Measurements from ENCODE around the gene WIF1. TPM values are rescaled to one million over a fixed set of nuclear protein-coding genes. Genes with fewer than 3 reads are reported as not detected.

The WIF1 gene
- total and polyA plus RNA-seq, 10 of the 15 experiments (the other 5 are each of a cell fraction or from before 2014, with no cell fraction given) = 0.04 to 0.05 (median 0.05) TPM; not detected in 7

- POLR2A ChIA-PET = no interaction called here
- SMC1A ChIA-PET (ENCODE audit: uncharacterized antibody, unreplicated experiment) = no interaction called here
- H3K27me3 ChIP-seq (replicated peaks in 1 of 2; ENCODE audit: control insufficient read depth in 2 of 2, insufficient read depth in 2 of 2, low read length in 1 of 2) = no peaks in the 10 kb centered on the region
- in situ Hi-C loops (cut with MboI) = no loop called here
- no peak overlapping the region for H3K4me2 ChIP-seq (ENCODE audit: control insufficient read depth, insufficient read depth)
- no TSS peak for BruUV-seq (replicated peaks)
- no peak overlapping the region for H2AFZ ChIP-seq (ENCODE audit: control insufficient read depth, low read depth, low read length)
- no peaks in the 10 kb centered on the region for H3K79me2 ChIP-seq (ENCODE audit: control insufficient read depth, insufficient read depth, low read length)
- intact Hi-C loops (cut with micrococcal nuclease; ENCODE audit: unreplicated experiment) = no loop called here
- no peaks in the 10 kb centered on the region for H3K4me1 ChIP-seq (ENCODE audit: control insufficient read depth, insufficient read depth, low read length)
- H3K9ac ChIP-seq (ENCODE audit: control insufficient read depth, insufficient read depth, low read length) = no peak overlapping the region
- RAD21 ChIA-PET (ENCODE audit: unreplicated experiment) = no interaction called here
- H3K9me3 ChIP-seq (replicated peaks; ENCODE audit: control insufficient read depth, insufficient read depth, low read length) = no peaks in the 10 kb centered on the region
- FAIRE-seq = no peak
- CTCF ChIA-PET = interaction anchor here (1.4 kb wide), 1 partner anchor 192 kb away, joined by 4 read pairs; no protein-coding TSS in a partner anchor
- no peaks in the 10 kb centered on the region for H3K36me3 ChIP-seq (ENCODE audit: control insufficient read depth in 2 of 2, insufficient read depth in 2 of 2, low read length in 1 of 2)
- no peak overlapping the region for H3K4me3 ChIP-seq
- ATAC-seq = no peak
- no peak for TF ChIP-seq EP300 (IDR thresholded peaks at IDR 0.05; ENCODE audit: borderline replicate concordance in 1 of 2, control insufficient read depth in 1 of 2, low read depth in 2 of 2, low read length in 2 of 2)
- no peak for TF ChIP-seq CBX3 (IDR thresholded peaks at IDR 0.05; ENCODE audit: borderline replicate concordance, low read depth)
- no peak for TF ChIP-seq BMI1 (IDR thresholded peaks at IDR 0.05; ENCODE audit: borderline replicate concordance)
- no peak for TF ChIP-seq PAX8 (IDR thresholded peaks at IDR 0.05)
- no peak for TF ChIP-seq CHD2 (IDR thresholded peaks at IDR 0.05; ENCODE audit: borderline replicate concordance, low read depth, low read length)
- no peak for TF ChIP-seq RCOR1 (conservative IDR thresholded peaks at IDR 0.05; ENCODE audit: low read depth, low read length)
- no peak for DNase-seq (ENCODE audit: low read depth, low spot score)
- H3K27ac ChIP-seq (ENCODE audit: control insufficient read depth, insufficient read depth) = no peak overlapping the region
- no peaks in the 10 kb centered on the region for H4K20me1 ChIP-seq (ENCODE audit: control insufficient read depth, insufficient read depth)
Observed at GRCh38 chr12:65082406-65082805, 38.7 kb downstream of the WIF1 start.

GRCh38 chr12:65081496-65081895, 39.6 kb downstream of the WIF1 start:
- no peaks in the 10 kb centered on the region for H3K79me2 ChIP-seq (ENCODE audit: control insufficient read depth, insufficient read depth, low read length)
- no peak for ATAC-seq
- intact Hi-C loops (cut with micrococcal nuclease; ENCODE audit: unreplicated experiment) (no loop called here), in situ Hi-C loops (cut with MboI) (no loop called here)
- H2AFZ ChIP-seq (ENCODE audit: control insufficient read depth, low read depth, low read length) = no peak overlapping the region
- no peak overlapping the region for H3K27ac ChIP-seq (ENCODE audit: control insufficient read depth, insufficient read depth)
- FAIRE-seq = no peak
- BruUV-seq (replicated peaks) = no TSS peak
- no peaks in the 10 kb centered on the region for H4K20me1 ChIP-seq (ENCODE audit: control insufficient read depth, insufficient read depth)
- H3K27me3 ChIP-seq (replicated peaks in 1 of 2; ENCODE audit: control insufficient read depth in 2 of 2, insufficient read depth in 2 of 2, low read length in 1 of 2) = no peaks in the 10 kb centered on the region
- ChIA-PET SMC1A (ENCODE audit: uncharacterized antibody, unreplicated experiment) (interaction anchor here (1.6 kb wide), 1 partner anchor 191 kb away, joined by 4 read pairs; no protein-coding TSS in a partner anchor), POLR2A (no interaction called here), RAD21 (ENCODE audit: unreplicated experiment) (no interaction called here), CTCF (no interaction called here)
- H3K9ac ChIP-seq (ENCODE audit: control insufficient read depth, insufficient read depth, low read length) = no peak overlapping the region
- H3K9me3 ChIP-seq (replicated peaks; ENCODE audit: control insufficient read depth, insufficient read depth, low read length) = no peaks in the 10 kb centered on the region
- 0% methylated on average over 1 of the region's 1 CpG for WGBS (ENCODE audit: insufficient coverage, insufficient replicate concordance, low lambda C conversion rate, missing lambda C conversion rate)
- H3K4me3 ChIP-seq = no peak overlapping the region
- H3K4me2 ChIP-seq (ENCODE audit: control insufficient read depth, insufficient read depth) = no peak overlapping the region
- no peaks in the 10 kb centered on the region for H3K4me1 ChIP-seq (ENCODE audit: control insufficient read depth, insufficient read depth, low read length)
- DNase-seq (ENCODE audit: low read depth, low spot score) = no peak
- H3K36me3 ChIP-seq (ENCODE audit: control insufficient read depth in 2 of 2, insufficient read depth in 2 of 2, low read length in 1 of 2) = no peaks in the 10 kb centered on the region
- TF ChIP-seq BHLHE40 (IDR thresholded peaks at IDR 0.05; ENCODE audit: borderline replicate concordance in 1 of 2, low read depth in 2 of 2, low read length in 1 of 2) (no peak), DPF2 (IDR thresholded peaks at IDR 0.05) (no peak), EED (IDR thresholded peaks at IDR 0.05; ENCODE audit: low read depth) (no peak), MYB (IDR thresholded peaks at IDR 0.05; ENCODE audit: borderline replicate concordance, low read depth, low read length) (no peak), POLR2AphosphoS2 (IDR thresholded peaks at IDR 0.05; ENCODE audit: low read depth, low read length) (no peak), ZNF384 (IDR thresholded peaks at IDR 0.05; ENCODE audit: borderline replicate concordance, low read depth, low read length) (no peak), NR2F1 (conservative IDR thresholded peaks at IDR 0.05) (no peak), PKNOX1 (IDR thresholded peaks at IDR 0.05) (no peak), ATF7 (IDR thresholded peaks at IDR 0.05; ENCODE audit: low read depth) (no peak), ELK1 (IDR thresholded peaks at IDR 0.05; ENCODE audit: low read depth, low read length) (no peak), E2F4 (IDR thresholded peaks at IDR 0.05; ENCODE audit: low read depth, low read length) (no peak)
